Neutrophil (primary cell): ENCODE results near the gene ZBTB20.

Source experiments
- H3K27ac ChIP-seq: fragments of 200-600 bp; sonication (generic); 2 replicates; pipeline ENCODE4 v1.5.1; 2016; ENCODE audit warnings: mild to moderate bottlenecking, moderate library complexity
- H3K27me3 ChIP-seq: fragments of 200-600 bp; sonication (generic); 2 replicates; pipeline ENCODE4 v1.6.0; 2016; ENCODE audit warnings: mild to moderate bottlenecking
- H3K36me3 ChIP-seq: fragments of 200-600 bp; sonication (generic); 2 replicates; pipeline ENCODE4 v1.5.1; 2017
- H3K4me1 ChIP-seq, 2 experiments: fragments of 200-600 bp in 1 of 2; sonication (generic) in 1 of 2; 1 replicate in 1 of 2; 2 replicates in 1 of 2; pipeline versions ENCODE4 v1.5.1 to v1.6.1; 2013 to 2016; ENCODE audit warnings: low read depth in 1 of 2, low read length in 1 of 2, mild to moderate bottlenecking in 1 of 2, moderate library complexity in 1 of 2; ENCODE audit not compliant: control insufficient read depth in 1 of 2, insufficient read depth in 1 of 2
- H3K4me3 ChIP-seq, 2 experiments: fragments of 200-600 bp in 1 of 2; sonication (generic) in 1 of 2; 1 replicate in 1 of 2; 2 replicates in 1 of 2; pipeline ENCODE4 v1.5.1; 2013 to 2016; ENCODE audit warnings: low read depth in 1 of 2, low read length in 1 of 2, mild to moderate bottlenecking in 1 of 2, moderate library complexity in 1 of 2
- H3K9me3 ChIP-seq: fragments of 200-600 bp; sonication (generic); 2 replicates; pipeline ENCODE4 v1.5.1; 2016
- TF ChIP-seq, protein P1 (sequence below): fragments of 200-600 bp; sonication (generic); IDR thresholded peaks from 2 replicates; pipeline ENCODE4 v1.5.1; 2016; ENCODE audit warnings: antibody characterized with exemption

ZBTB20 gene

GRCh38 chr3:114758831-114759699, 388.0 kb downstream of the ZBTB20 start:
- H3K27ac ChIP-seq: no peak overlapping the region

GRCh38 chr3:114756506-114757279, 390.4 kb downstream of the ZBTB20 start:
- no peak overlapping the region for H3K4me3 ChIP-seq
- peaks cover 5 to 8% of the 10 kb centered on the region in 2 experiments for H3K4me1 ChIP-seq
- no peaks in the 10 kb centered on the region for H3K9me3 ChIP-seq
- no peaks in the 10 kb centered on the region for H3K27me3 ChIP-seq
- no peak overlapping the region for H3K27ac ChIP-seq
- H3K36me3 ChIP-seq: no peaks in the 10 kb centered on the region
- TF ChIP-seq, protein P1, sequence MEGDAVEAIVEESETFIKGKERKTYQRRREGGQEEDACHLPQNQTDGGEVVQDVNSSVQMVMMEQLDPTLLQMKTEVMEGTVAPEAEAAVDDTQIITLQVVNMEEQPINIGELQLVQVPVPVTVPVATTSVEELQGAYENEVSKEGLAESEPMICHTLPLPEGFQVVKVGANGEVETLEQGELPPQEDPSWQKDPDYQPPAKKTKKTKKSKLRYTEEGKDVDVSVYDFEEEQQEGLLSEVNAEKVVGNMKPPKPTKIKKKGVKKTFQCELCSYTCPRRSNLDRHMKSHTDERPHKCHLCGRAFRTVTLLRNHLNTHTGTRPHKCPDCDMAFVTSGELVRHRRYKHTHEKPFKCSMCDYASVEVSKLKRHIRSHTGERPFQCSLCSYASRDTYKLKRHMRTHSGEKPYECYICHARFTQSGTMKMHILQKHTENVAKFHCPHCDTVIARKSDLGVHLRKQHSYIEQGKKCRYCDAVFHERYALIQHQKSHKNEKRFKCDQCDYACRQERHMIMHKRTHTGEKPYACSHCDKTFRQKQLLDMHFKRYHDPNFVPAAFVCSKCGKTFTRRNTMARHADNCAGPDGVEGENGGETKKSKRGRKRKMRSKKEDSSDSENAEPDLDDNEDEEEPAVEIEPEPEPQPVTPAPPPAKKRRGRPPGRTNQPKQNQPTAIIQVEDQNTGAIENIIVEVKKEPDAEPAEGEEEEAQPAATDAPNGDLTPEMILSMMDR: no peak

More at GRCh38 chr3:114758831-114759699, 388.0 kb downstream of the ZBTB20 start:
- Histone ChIP-seq H3K4me3 (no peak overlapping the region), H3K36me3 (no peaks in the 10 kb centered on the region), H3K9me3 (no peaks in the 10 kb centered on the region), H3K27me3 (no peaks in the 10 kb centered on the region), H3K4me1 (peaks cover 5 to 8% of the 10 kb centered on the region in 2 experiments)
- TF ChIP-seq, protein P1: no peak

GRCh38 chr3:114746502-114746901, 400.6 kb downstream of the ZBTB20 start:
- no peaks in the 10 kb centered on the region for H3K4me1 ChIP-seq
- TF ChIP-seq, protein P1: no peak
- no peak overlapping the region for H3K27ac ChIP-seq
- no peaks in the 10 kb centered on the region for H3K9me3 ChIP-seq
- H3K4me3 ChIP-seq: no peak overlapping the region
- H3K27me3 ChIP-seq: no peaks in the 10 kb centered on the region
- no peaks in the 10 kb centered on the region for H3K36me3 ChIP-seq

DNA sequence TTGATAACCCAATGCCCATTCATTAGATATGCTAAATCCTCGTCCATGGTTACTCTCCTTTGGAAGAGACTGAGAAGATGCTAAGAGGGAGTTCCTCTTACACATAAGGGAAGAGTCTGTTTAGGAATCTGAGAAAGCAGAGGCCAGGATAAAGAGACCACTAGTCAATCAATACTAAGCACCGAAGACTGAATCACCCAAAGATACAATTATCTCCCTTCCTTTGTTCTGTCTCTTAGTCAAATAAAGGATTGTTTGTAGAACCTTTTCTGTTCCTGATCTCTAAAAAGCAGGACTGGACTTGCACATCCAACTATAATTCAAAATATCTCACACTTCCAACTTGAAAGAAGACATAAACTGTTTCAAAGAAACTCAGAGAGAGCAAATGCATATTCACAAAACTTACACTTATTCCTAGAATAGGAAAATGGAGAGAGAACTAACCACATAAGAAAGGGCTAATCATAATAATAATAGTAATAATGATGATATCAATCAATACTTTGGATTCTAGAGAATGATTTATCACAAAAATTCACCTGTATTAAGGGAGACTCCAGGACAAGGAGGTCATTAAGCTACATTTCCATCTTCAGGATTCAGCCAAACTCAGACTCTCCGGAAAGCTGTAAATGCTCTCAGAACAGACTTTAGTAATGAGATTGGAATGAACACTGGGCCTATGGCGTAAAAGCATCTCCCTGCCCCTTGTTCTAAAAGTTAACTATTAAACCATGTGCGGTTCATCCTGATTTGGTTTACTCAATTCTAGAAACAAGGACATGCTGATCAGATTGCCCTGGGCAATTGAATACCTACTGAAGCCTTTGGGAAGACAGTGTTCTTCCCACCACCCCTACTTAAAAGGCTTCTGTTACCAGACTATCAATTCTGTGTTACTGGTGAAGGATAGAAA, 401.5 kb downstream of the ZBTB20 start:
- no peaks in the 10 kb centered on the region for H3K27me3 ChIP-seq
- H3K4me1 ChIP-seq: no peaks in the 10 kb centered on the region
- no peak overlapping the region for H3K4me3 ChIP-seq
- TF ChIP-seq, protein P1: no peak
- no peaks in the 10 kb centered on the region for H3K9me3 ChIP-seq
- no peak overlapping the region for H3K27ac ChIP-seq
- no peaks in the 10 kb centered on the region for H3K36me3 ChIP-seq
